ENCODE results near the gene TMEM132A. TPM values are rescaled to one million over a fixed set of nuclear protein-coding genes. Genes with fewer than 3 reads are reported as not detected.

The TMEM132A gene
- total RNA-seq, 1 experiment from 2014 or later = 95.5 TPM

DNA sequence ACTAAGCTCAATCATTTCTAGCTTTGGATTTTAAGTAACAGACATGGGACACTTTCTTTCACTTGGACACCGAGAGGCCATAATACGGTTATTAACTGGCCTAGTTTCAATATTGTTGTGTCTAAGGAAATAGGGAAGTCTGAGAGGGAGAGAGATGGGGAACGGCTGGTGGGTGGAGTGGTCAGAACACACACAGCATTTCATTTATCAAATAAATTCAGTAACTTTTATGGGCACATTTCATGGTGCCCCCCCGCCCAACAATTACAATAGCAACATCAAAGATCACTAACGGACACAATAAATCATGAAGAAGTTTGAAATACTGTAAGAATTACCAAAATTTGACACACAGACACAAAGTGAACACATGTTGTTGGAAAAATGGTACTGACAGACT lies 28.6 kb upstream of the TMEM132A start:
- DNase-seq = no peak
- H3K36me3 Mint-ChIP-seq (ENCODE audit: insufficient read depth in 1 of 3, low read depth in 3 of 3) = peaks cover 37 to 94% (median 54%) of the 10 kb centered on the region in 3 experiments; a peak in 6 of 7 replicates

More for the DNA sequence above, 28.6 kb upstream of the TMEM132A start:
- H2BK15ac ChIP-seq (ENCODE audit: low read depth, low read length) = no peak overlapping the region
- no peak overlapping the region for H3K23ac ChIP-seq (ENCODE audit: insufficient read length, low read depth, low read length)
- no peak overlapping the region for H3K56ac ChIP-seq (ENCODE audit: insufficient read length, low read depth, low read length)
- H4K20me1 ChIP-seq (ENCODE audit: control insufficient read depth, insufficient read depth, insufficient read length) = peaks cover 2% of the 10 kb centered on the region
- no peaks in the 10 kb centered on the region for H3K79me1 ChIP-seq (ENCODE audit: insufficient read depth, low read depth, low read length, poor library complexity, severe bottlenecking)
- H3K4me2 ChIP-seq (ENCODE audit: insufficient read depth, insufficient read length, low read length) = no peak overlapping the region
- H2BK5ac ChIP-seq (ENCODE audit: insufficient read length, low read length) = no peak overlapping the region
- H2AFZ ChIP-seq (ENCODE audit: low read length) = no peak overlapping the region
- no peaks in the 10 kb centered on the region for H3K23me2 ChIP-seq (ENCODE audit: insufficient read length, low read depth, low read length, poor library complexity, severe bottlenecking)
- H3K79me2 ChIP-seq (ENCODE audit: insufficient read depth, low read length) = no peaks in the 10 kb centered on the region
- H3K14ac ChIP-seq (ENCODE audit: insufficient read depth, low read length) = no peak overlapping the region
- Mint-ChIP-seq H3K9me3 (no peaks in the 10 kb centered on the region), H3K27ac (no peak overlapping the region), H3K4me1 (no peaks in the 10 kb centered on the region), H3K4me3 (no peak overlapping the region), H3K27me3 (ENCODE audit: low read depth) (no peaks in the 10 kb centered on the region)
- no CpG with 5 or more reads among the region's 5 CpGs for WGBS (ENCODE audit: extremely low coverage, insufficient read length, low lambda C conversion rate)
- H3T11ph ChIP-seq (ENCODE audit: low read length) = no peak overlapping the region
- no peak overlapping the region for H3K4ac ChIP-seq (ENCODE audit: low read depth, low read length)
- no peak overlapping the region for H2AK5ac ChIP-seq (ENCODE audit: insufficient read length, low read length)
- H2BK20ac ChIP-seq (ENCODE audit: low read depth, low read length, poor library complexity, severe bottlenecking) = no peak overlapping the region
- no peak overlapping the region for H2BK120ac ChIP-seq (ENCODE audit: low read depth, low read length, poor library complexity, severe bottlenecking)
- H3K9me3 ChIP-seq (ENCODE audit: control insufficient read depth, low read depth, low read length) = no peaks in the 10 kb centered on the region
- H3K18ac ChIP-seq (ENCODE audit: insufficient read length, low read depth, low read length) = no peak overlapping the region
- no peak overlapping the region for H4K91ac ChIP-seq (ENCODE audit: insufficient read length, low read depth, low read length)
- H4K8ac ChIP-seq (replicated peaks; ENCODE audit: insufficient read length, low read depth, low read length) = no peak overlapping the region
- no peaks in the 10 kb centered on the region for H3K27me3 ChIP-seq (ENCODE audit: insufficient read depth, low read length)
- TF ChIP-seq, protein P1, sequence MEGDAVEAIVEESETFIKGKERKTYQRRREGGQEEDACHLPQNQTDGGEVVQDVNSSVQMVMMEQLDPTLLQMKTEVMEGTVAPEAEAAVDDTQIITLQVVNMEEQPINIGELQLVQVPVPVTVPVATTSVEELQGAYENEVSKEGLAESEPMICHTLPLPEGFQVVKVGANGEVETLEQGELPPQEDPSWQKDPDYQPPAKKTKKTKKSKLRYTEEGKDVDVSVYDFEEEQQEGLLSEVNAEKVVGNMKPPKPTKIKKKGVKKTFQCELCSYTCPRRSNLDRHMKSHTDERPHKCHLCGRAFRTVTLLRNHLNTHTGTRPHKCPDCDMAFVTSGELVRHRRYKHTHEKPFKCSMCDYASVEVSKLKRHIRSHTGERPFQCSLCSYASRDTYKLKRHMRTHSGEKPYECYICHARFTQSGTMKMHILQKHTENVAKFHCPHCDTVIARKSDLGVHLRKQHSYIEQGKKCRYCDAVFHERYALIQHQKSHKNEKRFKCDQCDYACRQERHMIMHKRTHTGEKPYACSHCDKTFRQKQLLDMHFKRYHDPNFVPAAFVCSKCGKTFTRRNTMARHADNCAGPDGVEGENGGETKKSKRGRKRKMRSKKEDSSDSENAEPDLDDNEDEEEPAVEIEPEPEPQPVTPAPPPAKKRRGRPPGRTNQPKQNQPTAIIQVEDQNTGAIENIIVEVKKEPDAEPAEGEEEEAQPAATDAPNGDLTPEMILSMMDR (conservative IDR thresholded peaks at IDR 0.05) = no peak
- no peak overlapping the region for H4K5ac ChIP-seq (ENCODE audit: insufficient read length, low read depth, low read length)
- no peak overlapping the region for H3K9ac ChIP-seq (ENCODE audit: extremely low read depth, insufficient read length, low read length)
- no peak overlapping the region for H2BK12ac ChIP-seq (ENCODE audit: insufficient read length, low read depth, low read length)
- H3K27ac ChIP-seq (ENCODE audit: insufficient read length, low read depth, low read length) = no peak overlapping the region
- H3K4me1 ChIP-seq (ENCODE audit: insufficient read depth, low read length) = no peaks in the 10 kb centered on the region
